MM.1S (cell line): ENCODE data around the gene DPP6.

Experiments used
- DNase-seq: peaks from one replicate; pipeline ENCODE4 v3.0.0-alpha.2; 2015
- H2AFZ ChIP-seq: fragments of 300-600 bp; sonication (generic); 2 replicates; pipeline ENCODE4 v1.6.0; 2016; ENCODE audit warnings: antibody characterized with exemption, low read length
- H3F3A ChIP-seq: fragments of 300-600 bp; sonication (generic); 2 replicates; pipeline ENCODE4 v1.6.1; 2016; ENCODE audit warnings: mild to moderate bottlenecking, antibody characterized with exemption, low read length, moderate library complexity, mixed read lengths; ENCODE audit not compliant: insufficient read depth
- H3K27ac ChIP-seq: fragments of 300-600 bp; sonication (generic); 2 replicates; pipeline ENCODE4 v1.5.1; 2016; ENCODE audit warnings: mild to moderate bottlenecking, low read length
- H3K27me3 ChIP-seq: fragments of 300-600 bp; sonication (generic); replicated peaks from 2 replicates; pipeline ENCODE4 v1.6.0; 2016; ENCODE audit warnings: low read length; ENCODE audit not compliant: insufficient read depth
- H3K36me3 ChIP-seq: fragments of 300-600 bp; sonication (generic); replicated peaks from 2 replicates; pipeline ENCODE4 v1.6.1; 2016; ENCODE audit warnings: mild to moderate bottlenecking, low read length, mixed read lengths; ENCODE audit not compliant: insufficient read depth
- H3K4me1 ChIP-seq: fragments of 300-600 bp; sonication (generic); 2 replicates; pipeline ENCODE4 v1.6.1; 2016; ENCODE audit warnings: low read length, mixed read lengths
- H3K4me2 ChIP-seq: fragments of 300-600 bp; sonication (generic); 2 replicates; pipeline ENCODE4 v1.6.0; 2016; ENCODE audit warnings: low read depth, low read length
- H3K4me3 ChIP-seq: fragments of 300-600 bp; sonication (generic); 2 replicates; pipeline ENCODE4 v1.5.1; 2016; ENCODE audit warnings: low read length, mixed read lengths
- H3K79me2 ChIP-seq: fragments of 300-600 bp; sonication (generic); 2 replicates; pipeline ENCODE4 v1.6.1; 2016; ENCODE audit warnings: mixed run types, low read length, mixed read lengths
- H3K9ac ChIP-seq: fragments of 300-600 bp; sonication (generic); 2 replicates; pipeline ENCODE4 v1.6.1; 2016; ENCODE audit warnings: low read length, mixed read lengths
- H3K9me2 ChIP-seq: fragments of 300-600 bp; sonication (generic); replicated peaks from 2 replicates; pipeline ENCODE4 v1.6.1; 2016; ENCODE audit warnings: mild to moderate bottlenecking, low read length, mixed read lengths; ENCODE audit not compliant: insufficient read depth
- H3K9me3 ChIP-seq: fragments of 300-600 bp; sonication (generic); replicated peaks from 2 replicates; pipeline ENCODE4 v1.6.1; 2016; ENCODE audit warnings: mild to moderate bottlenecking, low read length, mixed read lengths; ENCODE audit not compliant: insufficient read depth
- H4K20me1 ChIP-seq: fragments of 300-600 bp; sonication (generic); 2 replicates; pipeline ENCODE4 v1.6.1; 2016; ENCODE audit warnings: mild to moderate bottlenecking, low read length, moderate library complexity, mixed read lengths; ENCODE audit not compliant: insufficient read depth
- EZH2 ChIP-seq: fragments of 300-600 bp; sonication (generic); optimal IDR thresholded peaks from 2 replicates; pipeline ENCODE3; 2017; ENCODE audit warnings: low read depth, mild to moderate bottlenecking, antibody characterized with exemption, low read length, mixed read lengths
- EZH2phosphoT487 ChIP-seq: fragments of 300-600 bp; sonication (generic); IDR thresholded peaks from 2 replicates; pipeline ENCODE4 v1.6.1; 2018; ENCODE audit warnings: antibody characterized with exemption, low read length
- TF ChIP-seq, protein P1 (sequence below): fragments of 300-600 bp; sonication (generic); IDR thresholded peaks from 2 replicates; pipeline ENCODE4 v1.5.1; 2016; ENCODE audit warnings: antibody characterized with exemption, low read length, mixed read lengths

Gene DPP6

GRCh38 chr7:154738216-154738615 lies 686.0 kb downstream of the DPP6 start:
- H3K79me2 ChIP-seq, result no peaks in the 10 kb centered on the region
- H3K4me3 ChIP-seq, result no peak overlapping the region
- no peaks in the 10 kb centered on the region for H3K9me2 ChIP-seq
- H3K9me3 ChIP-seq, result no peaks in the 10 kb centered on the region
- DNase-seq, result no peak
- H2AFZ ChIP-seq, result no peak overlapping the region
- no peaks in the 10 kb centered on the region for H4K20me1 ChIP-seq
- no peaks in the 10 kb centered on the region for H3K4me1 ChIP-seq
- no peak overlapping the region for H3K9ac ChIP-seq
- TF ChIP-seq EZH2, result no peak
- TF ChIP-seq, protein P1, sequence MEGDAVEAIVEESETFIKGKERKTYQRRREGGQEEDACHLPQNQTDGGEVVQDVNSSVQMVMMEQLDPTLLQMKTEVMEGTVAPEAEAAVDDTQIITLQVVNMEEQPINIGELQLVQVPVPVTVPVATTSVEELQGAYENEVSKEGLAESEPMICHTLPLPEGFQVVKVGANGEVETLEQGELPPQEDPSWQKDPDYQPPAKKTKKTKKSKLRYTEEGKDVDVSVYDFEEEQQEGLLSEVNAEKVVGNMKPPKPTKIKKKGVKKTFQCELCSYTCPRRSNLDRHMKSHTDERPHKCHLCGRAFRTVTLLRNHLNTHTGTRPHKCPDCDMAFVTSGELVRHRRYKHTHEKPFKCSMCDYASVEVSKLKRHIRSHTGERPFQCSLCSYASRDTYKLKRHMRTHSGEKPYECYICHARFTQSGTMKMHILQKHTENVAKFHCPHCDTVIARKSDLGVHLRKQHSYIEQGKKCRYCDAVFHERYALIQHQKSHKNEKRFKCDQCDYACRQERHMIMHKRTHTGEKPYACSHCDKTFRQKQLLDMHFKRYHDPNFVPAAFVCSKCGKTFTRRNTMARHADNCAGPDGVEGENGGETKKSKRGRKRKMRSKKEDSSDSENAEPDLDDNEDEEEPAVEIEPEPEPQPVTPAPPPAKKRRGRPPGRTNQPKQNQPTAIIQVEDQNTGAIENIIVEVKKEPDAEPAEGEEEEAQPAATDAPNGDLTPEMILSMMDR, result no peak
- no peak for TF ChIP-seq EZH2phosphoT487
- H3K27me3 ChIP-seq, result 0 out of 2 replicates have a peak, but pooled peaks cover 5% of the 10 kb centered on the region
- H3K4me2 ChIP-seq, result no peak overlapping the region
- no peaks in the 10 kb centered on the region for H3F3A ChIP-seq
- no peaks in the 10 kb centered on the region for H3K36me3 ChIP-seq
- H3K27ac ChIP-seq, result no peak overlapping the region

GRCh38 chr7:154741131-154741530 lies 688.9 kb downstream of the DPP6 start:
- Histone ChIP-seq H3K79me2 (no peaks in the 10 kb centered on the region), H3K4me1 (no peaks in the 10 kb centered on the region), H3K9me2 (no peaks in the 10 kb centered on the region), H3F3A (no peaks in the 10 kb centered on the region), H3K4me2 (no peak overlapping the region), H4K20me1 (no peaks in the 10 kb centered on the region), H2AFZ (no peak overlapping the region), H3K27ac (no peak overlapping the region), H3K27me3 (0 out of 2 replicates have a peak, but pooled peaks cover 9% of the 10 kb centered on the region), H3K4me3 (no peak overlapping the region), H3K36me3 (no peaks in the 10 kb centered on the region), H3K9me3 (no peaks in the 10 kb centered on the region), H3K9ac (no peak overlapping the region)
- TF ChIP-seq EZH2, result no peak
- TF ChIP-seq, protein P1, result no peak
- no peak for TF ChIP-seq EZH2phosphoT487
- no peak for DNase-seq

DNA sequence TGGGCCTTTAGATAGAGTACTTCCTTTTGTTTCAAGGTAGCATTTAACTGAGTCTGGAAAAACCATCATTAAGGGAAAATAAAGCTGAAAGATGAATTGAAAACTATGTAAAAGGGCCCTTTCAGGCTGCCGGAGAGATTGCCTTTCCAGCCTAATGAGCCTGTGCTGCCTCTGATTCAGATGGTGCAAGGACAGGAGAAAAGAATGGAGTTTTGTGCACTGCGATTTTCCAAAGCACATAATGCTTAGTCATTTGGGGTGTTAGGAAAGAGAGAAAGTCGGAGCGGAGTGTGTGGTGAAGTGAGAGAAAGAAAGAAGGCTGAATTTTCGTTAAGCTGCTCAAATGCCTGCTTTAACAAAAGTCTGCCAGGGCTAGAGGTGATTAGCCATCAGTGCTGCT lies 691.0 kb downstream of the DPP6 start:
- no peak for DNase-seq
- no peaks in the 10 kb centered on the region for H3K4me1 ChIP-seq
- no peak overlapping the region for H3K4me2 ChIP-seq
- no peaks in the 10 kb centered on the region for H3F3A ChIP-seq
- H3K9me2 ChIP-seq, result no peaks in the 10 kb centered on the region
- no peaks in the 10 kb centered on the region for H3K79me2 ChIP-seq
- no peaks in the 10 kb centered on the region for H3K9me3 ChIP-seq
- no peaks in the 10 kb centered on the region for H3K36me3 ChIP-seq
- no peak overlapping the region for H3K9ac ChIP-seq
- H3K27me3 ChIP-seq, result 0 out of 2 replicates have a peak, but pooled peaks cover 9% of the 10 kb centered on the region
- no peak overlapping the region for H3K27ac ChIP-seq
- no peak overlapping the region for H2AFZ ChIP-seq
- no peaks in the 10 kb centered on the region for H4K20me1 ChIP-seq
- H3K4me3 ChIP-seq, result no peak overlapping the region
- TF ChIP-seq, protein P1, result no peak
- TF ChIP-seq EZH2phosphoT487 (no peak), EZH2 (no peak)
